HepG2 (cell line): ENCODE measurements around the gene WIF1.

ENCODE experiments used
- ESRRA ChIP-seq: sonication (generic); formaldehyde crosslinking; IDR thresholded peaks from 2 replicates; pipeline ENCODE4 v1.5.1; 2020; ENCODE audit warnings: mild to moderate bottlenecking, low read depth, missing genetic modification reagents
- FIP1L1 ChIP-seq: fragments of 200-400 bp; formaldehyde crosslinking; IDR thresholded peaks from 2 replicates; pipeline ENCODE4 v1.6.1; 2018; ENCODE audit warnings: low read depth, mild to moderate bottlenecking, low read length, moderate library complexity, borderline replicate concordance; ENCODE audit not compliant: insufficient read depth
- GTF2F1 ChIP-seq: fragments of 150-350 bp; IDR thresholded peaks from 2 replicates; pipeline ENCODE4 v1.6.1; 2014; ENCODE audit warnings: low read length
- KDM5A ChIP-seq: fragments of 200-600 bp; sonication (generic); IDR thresholded peaks from 2 replicates; pipeline ENCODE4 v1.7.0; 2018; ENCODE audit warnings: antibody characterized with exemption, mild to moderate bottlenecking, low read length, borderline replicate concordance
- NFKBIZ ChIP-seq: IDR thresholded peaks from 2 replicates; pipeline ENCODE4 v1.6.1; 2018; ENCODE audit warnings: missing genetic modification reagents, missing compliant biosample characterization
- RNF2 ChIP-seq: fragments of 450-650 bp; conservative IDR thresholded peaks from 2 replicates; pipeline ENCODE4 v1.6.1; 2016; ENCODE audit warnings: low read depth
- STAG1 ChIP-seq: sonication (generic); formaldehyde crosslinking; IDR thresholded peaks from 2 replicates; pipeline ENCODE4 v1.4.0; 2020; ENCODE audit warnings: missing genetic modification reagents
- TAF1 ChIP-seq: sonication (generic); formaldehyde crosslinking; IDR thresholded peaks from 2 replicates; pipeline ENCODE4 v1.4.0; 2020; ENCODE audit warnings: missing genetic modification reagents
- ZFP36L1 ChIP-seq: sonication (generic); formaldehyde crosslinking; IDR thresholded peaks from 2 replicates; pipeline ENCODE4 v1.8.0; 2022; ENCODE audit warnings: mild to moderate bottlenecking, missing genetic modification reagents, moderate library complexity
- TF ChIP-seq, protein P1 (sequence below): sonication (generic); formaldehyde crosslinking; IDR thresholded peaks from 2 replicates; pipeline ENCODE4 v1.9.0; 2022; ENCODE audit warnings: missing genetic modification reagents, mild to moderate bottlenecking, borderline replicate concordance
- TF ChIP-seq, protein P2 (sequence below): sonication (generic); formaldehyde crosslinking; IDR thresholded peaks from 2 replicates; pipeline ENCODE4 v1.5.1; 2020; ENCODE audit warnings: missing genetic modification reagents, mild to moderate bottlenecking, borderline replicate concordance

DNA sequence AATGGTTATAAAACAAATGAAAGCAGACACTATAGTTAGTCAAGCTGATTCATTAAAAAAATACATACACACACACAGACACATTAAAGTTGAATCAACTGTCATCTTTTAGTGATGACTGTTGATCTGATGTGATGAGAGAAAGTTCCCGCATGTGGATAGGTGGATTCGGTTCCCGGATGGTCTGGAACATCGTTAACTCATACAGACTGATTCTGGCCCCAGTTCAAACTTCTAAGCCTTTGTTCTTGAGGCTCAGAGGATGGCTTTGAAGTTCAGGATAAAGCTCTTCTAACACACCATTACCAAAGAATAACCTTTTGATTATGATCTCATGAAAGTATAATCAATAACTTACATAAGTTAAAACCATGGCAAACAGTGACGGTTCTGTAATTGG is 27.5 kb downstream of the WIF1 start:
- TF ChIP-seq, protein P1, sequence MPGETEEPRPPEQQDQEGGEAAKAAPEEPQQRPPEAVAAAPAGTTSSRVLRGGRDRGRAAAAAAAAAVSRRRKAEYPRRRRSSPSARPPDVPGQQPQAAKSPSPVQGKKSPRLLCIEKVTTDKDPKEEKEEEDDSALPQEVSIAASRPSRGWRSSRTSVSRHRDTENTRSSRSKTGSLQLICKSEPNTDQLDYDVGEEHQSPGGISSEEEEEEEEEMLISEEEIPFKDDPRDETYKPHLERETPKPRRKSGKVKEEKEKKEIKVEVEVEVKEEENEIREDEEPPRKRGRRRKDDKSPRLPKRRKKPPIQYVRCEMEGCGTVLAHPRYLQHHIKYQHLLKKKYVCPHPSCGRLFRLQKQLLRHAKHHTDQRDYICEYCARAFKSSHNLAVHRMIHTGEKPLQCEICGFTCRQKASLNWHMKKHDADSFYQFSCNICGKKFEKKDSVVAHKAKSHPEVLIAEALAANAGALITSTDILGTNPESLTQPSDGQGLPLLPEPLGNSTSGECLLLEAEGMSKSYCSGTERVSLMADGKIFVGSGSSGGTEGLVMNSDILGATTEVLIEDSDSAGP = no peak
- TF ChIP-seq NFKBIZ (no peak), ESRRA (CRISPR knock-in tag) (no peak), KDM5A (no peak), RNF2 (no peak), TAF1 (CRISPR knock-in tag) (no peak), ZFP36L1 (no peak), FIP1L1 (no peak), STAG1 (no peak), GTF2F1 (no peak)
- TF ChIP-seq, protein P2, sequence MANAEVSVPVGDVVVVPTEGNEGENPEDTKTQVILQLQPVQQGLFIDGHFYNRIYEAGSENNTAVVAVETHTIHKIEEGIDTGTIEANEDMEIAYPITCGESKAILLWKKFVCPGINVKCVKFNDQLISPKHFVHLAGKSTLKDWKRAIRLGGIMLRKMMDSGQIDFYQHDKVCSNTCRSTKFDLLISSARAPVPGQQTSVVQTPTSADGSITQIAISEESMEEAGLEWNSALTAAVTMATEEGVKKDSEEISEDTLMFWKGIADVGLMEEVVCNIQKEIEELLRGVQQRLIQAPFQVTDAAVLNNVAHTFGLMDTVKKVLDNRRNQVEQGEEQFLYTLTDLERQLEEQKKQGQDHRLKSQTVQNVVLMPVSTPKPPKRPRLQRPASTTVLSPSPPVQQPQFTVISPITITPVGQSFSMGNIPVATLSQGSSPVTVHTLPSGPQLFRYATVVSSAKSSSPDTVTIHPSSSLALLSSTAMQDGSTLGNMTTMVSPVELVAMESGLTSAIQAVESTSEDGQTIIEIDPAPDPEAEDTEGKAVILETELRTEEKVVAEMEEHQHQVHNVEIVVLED (CRISPR knock-in tag) = no peak
